ENCODE results near the gene PRDX5. TPM values are rescaled to one million over a fixed set of nuclear protein-coding genes. Genes with fewer than 3 reads are reported as not detected.

PRDX5 gene
- total and polyA plus RNA-seq, 2 donors from 2014 or later, result 192 to 1,026 TPM

GRCh38 chr11:64347193-64347867, 29.4 kb downstream of the PRDX5 start:
- DNase-seq (no peak), FAIRE-seq (no peak)
- no peak for TF ChIP-seq CTCF (IDR thresholded peaks at IDR 0.05; ENCODE audit: borderline replicate concordance, extremely low read depth, insufficient read depth)
- Histone ChIP-seq H3K4me3 (ENCODE audit: low read length in 3 of 3) (no peak overlapping the region), H3K27ac (ENCODE audit: low read depth in 2 of 2, low read length in 2 of 2) (no peak overlapping the region), H3K27me3 (ENCODE audit: control insufficient read depth, insufficient read depth, low read length) (no peaks in the 10 kb centered on the region), H3K4me1 (ENCODE audit: control insufficient read depth in 2 of 3, insufficient read depth in 2 of 3, low read depth in 1 of 3, low read length in 3 of 3) (peaks cover 0 to under 1% (median 0%) of the 10 kb centered on the region in 3 donors), H3K9ac (ENCODE audit: low read length in 3 of 3) (no peak overlapping the region), H3K36me3 (ENCODE audit: control insufficient read depth in 2 of 3, insufficient read depth in 3 of 3, low read length in 3 of 3) (no peaks in the 10 kb centered on the region), H3K9me3 (ENCODE audit: control insufficient read depth in 2 of 3, insufficient read depth in 1 of 3, low read length in 3 of 3) (no peaks in the 10 kb centered on the region)
- intact Hi-C loops (cut with DNase I), result no loop called here

- H3K27ac ChIP-seq (ENCODE audit: low read depth in 2 of 2, low read length in 2 of 2), result no peak overlapping the region
Measured at GRCh38 chr11:64348383-64349024, 30.6 kb downstream of the PRDX5 start.

GRCh38 chr11:64349025-64349387, 31.1 kb downstream of the PRDX5 start:
- no peaks in the 10 kb centered on the region for H3K9me3 ChIP-seq (ENCODE audit: control insufficient read depth in 2 of 3, insufficient read depth in 1 of 3, low read length in 3 of 3)
- no peak for TF ChIP-seq CTCF (IDR thresholded peaks at IDR 0.05; ENCODE audit: borderline replicate concordance, extremely low read depth, insufficient read depth)
- H3K36me3 ChIP-seq (ENCODE audit: control insufficient read depth in 2 of 3, insufficient read depth in 3 of 3, low read length in 3 of 3), result no peaks in the 10 kb centered on the region
- intact Hi-C loops (cut with DNase I), result no loop called here
- FAIRE-seq (no peak), DNase-seq (no peak)
- H3K27ac ChIP-seq (ENCODE audit: low read depth in 2 of 2, low read length in 2 of 2), result no peak overlapping the region
- no peaks in the 10 kb centered on the region for H3K4me1 ChIP-seq (ENCODE audit: control insufficient read depth in 2 of 3, insufficient read depth in 2 of 3, low read depth in 1 of 3, low read length in 3 of 3)
- H3K9ac ChIP-seq (ENCODE audit: low read length in 3 of 3), result no peak overlapping the region
- no peak overlapping the region for H3K4me3 ChIP-seq (ENCODE audit: low read length in 3 of 3)
- H3K27me3 ChIP-seq (ENCODE audit: control insufficient read depth, insufficient read depth, low read length), result no peaks in the 10 kb centered on the region

More at GRCh38 chr11:64348383-64349024, 30.6 kb downstream of the PRDX5 start:
- H3K27me3 ChIP-seq (ENCODE audit: control insufficient read depth, insufficient read depth, low read length), result no peaks in the 10 kb centered on the region
- DNase-seq (no peak), FAIRE-seq (no peak)
- no peaks in the 10 kb centered on the region for H3K36me3 ChIP-seq (ENCODE audit: control insufficient read depth in 2 of 3, insufficient read depth in 3 of 3, low read length in 3 of 3)
- intact Hi-C loops (cut with DNase I), result no loop called here
- no peak overlapping the region for H3K4me3 ChIP-seq (ENCODE audit: low read length in 3 of 3)
- no peaks in the 10 kb centered on the region for H3K9me3 ChIP-seq (ENCODE audit: control insufficient read depth in 2 of 3, insufficient read depth in 1 of 3, low read length in 3 of 3)
- no peaks in the 10 kb centered on the region for H3K4me1 ChIP-seq (ENCODE audit: control insufficient read depth in 2 of 3, insufficient read depth in 2 of 3, low read depth in 1 of 3, low read length in 3 of 3)
- TF ChIP-seq CTCF (IDR thresholded peaks at IDR 0.05; ENCODE audit: borderline replicate concordance, extremely low read depth, insufficient read depth), result no peak
- no peak overlapping the region for H3K9ac ChIP-seq (ENCODE audit: low read length in 3 of 3)

Data from kidney (tissue), 14 donors.